DMS79 treated with DMSO at 0.1 percent for 48 hours (cell line): ENCODE results near the gene DNAJB8.

Source experiments
- DNase-seq: peaks from one replicate; lab custom pipeline; 2025; lab: John Stamatoyannopoulos, UW

Gene DNAJB8

GRCh38 chr3:128425142-128425845 is 41.4 kb downstream of the DNAJB8 start:
- DNase-seq, result no peak

DNA sequence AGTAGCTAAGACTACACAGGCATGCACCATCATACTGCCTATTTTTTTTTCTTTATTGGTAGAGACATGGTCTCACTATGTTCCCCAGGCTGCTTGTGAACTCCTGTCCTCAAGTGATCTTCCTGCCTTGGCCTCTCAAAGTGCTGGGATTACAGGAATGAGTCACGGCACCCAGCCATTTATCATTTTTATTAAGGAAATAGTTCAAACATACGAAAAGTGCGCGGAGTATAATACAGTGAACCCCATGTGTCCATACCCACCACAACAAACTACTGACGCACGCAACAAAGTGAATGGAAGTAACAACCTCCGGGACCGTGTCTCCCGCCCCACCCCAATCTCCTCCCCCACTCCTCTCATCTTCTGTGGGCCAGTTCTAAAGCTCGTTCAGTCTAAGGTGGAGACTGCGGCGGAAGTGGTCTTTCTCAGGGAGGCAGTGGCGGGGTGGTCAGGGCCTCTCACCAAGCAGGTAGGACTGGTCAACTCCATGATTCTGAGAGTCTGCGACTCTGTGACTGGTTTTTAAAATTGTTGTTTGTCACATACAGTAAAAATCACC is 42.1 kb downstream of the DNAJB8 start:
- DNase-seq, result no peak

DNA sequence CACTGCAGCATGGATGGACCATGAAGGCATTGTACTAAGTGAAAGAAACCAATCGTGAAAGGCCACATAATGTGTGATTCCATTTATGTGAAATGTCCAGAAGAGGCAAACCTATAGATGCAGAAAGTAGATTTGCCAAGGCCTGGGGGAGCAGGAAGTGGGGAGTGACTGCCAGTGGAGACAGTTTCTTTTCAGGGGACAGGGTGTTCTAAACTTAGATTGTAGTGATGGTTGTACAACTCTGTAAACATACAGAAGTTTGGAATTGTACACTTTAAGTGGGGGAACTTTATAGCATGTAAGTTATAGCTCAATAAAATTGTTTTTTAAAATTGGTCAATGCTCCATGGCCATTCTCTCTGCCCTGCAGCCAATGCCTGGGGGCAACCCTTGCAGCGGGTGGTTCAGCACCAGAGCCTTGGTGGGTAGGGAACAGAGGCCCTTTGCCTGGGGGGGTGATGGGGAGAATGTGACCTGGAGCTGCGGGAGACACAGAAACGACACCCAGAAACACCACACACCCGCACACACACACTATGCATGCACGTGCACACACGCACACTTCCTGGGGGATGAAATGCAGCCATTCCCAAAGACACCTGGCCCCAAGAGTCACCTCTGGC is 43.1 kb downstream of the DNAJB8 start:
- no peak for DNase-seq

GRCh38 chr3:128422762-128423524 is 43.7 kb downstream of the DNAJB8 start:
- DNase-seq, result no peak

GRCh38 chr3:128421966-128422365 is 44.7 kb downstream of the DNAJB8 start:
- no peak for DNase-seq

DNA sequence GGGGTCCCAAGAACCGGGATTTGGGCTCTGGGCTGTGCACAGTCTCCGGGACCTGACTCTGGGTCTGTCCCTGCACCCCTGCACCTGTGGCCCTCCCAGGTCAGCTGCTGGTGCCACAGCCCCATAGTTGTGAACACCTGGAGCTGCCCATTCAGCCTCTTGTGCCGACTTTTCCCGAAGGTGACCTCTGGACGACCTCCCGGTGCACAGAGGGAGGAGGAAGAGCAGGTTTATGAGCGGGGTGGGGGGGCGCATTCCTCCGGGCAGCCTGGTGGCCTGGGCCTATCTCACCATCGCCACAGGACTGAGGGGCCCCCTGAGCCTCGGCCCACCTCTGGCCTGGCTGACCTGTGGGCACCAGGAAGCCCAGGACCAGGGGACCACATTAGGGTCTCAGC is 45.3 kb downstream of the DNAJB8 start:
- DNase-seq, result no peak

- no peak for DNase-seq
Measured at GRCh38 chr3:128420720-128421438, 45.8 kb downstream of the DNAJB8 start.

DNA sequence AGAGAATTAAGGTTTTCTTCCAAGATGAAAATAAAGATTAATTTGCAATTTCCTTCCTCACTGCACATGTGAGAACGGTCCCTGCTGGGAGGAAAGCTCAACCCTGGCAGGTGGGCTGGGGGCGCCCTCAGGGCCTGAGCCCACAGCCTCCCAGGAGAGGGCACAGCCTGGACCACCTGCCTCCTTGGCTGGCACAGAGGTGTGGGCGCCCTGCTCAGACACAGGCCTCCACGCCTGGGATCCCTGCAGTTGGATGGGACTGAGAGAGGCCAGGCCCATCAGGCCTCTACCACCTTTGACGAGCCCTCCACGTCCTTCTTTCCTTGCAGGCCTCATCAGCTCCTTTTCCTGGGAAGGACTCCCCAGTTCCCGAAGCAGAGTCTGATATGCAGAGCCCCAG is 46.4 kb downstream of the DNAJB8 start:
- DNase-seq, result no peak

DNA sequence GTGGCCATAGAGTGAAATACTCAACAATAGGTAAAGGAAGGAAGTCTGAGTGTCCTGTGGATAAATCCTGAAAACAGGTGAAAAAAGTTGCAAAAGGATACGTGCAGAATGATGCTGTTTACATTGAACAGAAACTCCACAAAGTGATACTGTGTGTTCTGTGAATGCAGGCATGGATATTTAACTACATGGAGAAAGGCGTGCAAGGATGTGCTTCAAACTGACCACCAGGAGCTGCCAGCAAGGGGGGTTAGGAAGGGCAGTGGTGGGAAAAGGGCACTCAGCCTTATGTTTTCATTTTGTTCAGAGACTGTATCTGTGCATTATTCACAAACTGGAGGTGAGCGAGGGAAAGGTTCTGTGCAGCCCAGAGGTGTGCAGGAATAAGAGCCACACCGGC is 47.4 kb downstream of the DNAJB8 start:
- DNase-seq, result no peak

GRCh38 chr3:128418900-128419299 is 47.8 kb downstream of the DNAJB8 start:
- DNase-seq, result no peak

GRCh38 chr3:128416578-128417211 is 50.0 kb downstream of the DNAJB8 start:
- DNase-seq, result no peak

DNA sequence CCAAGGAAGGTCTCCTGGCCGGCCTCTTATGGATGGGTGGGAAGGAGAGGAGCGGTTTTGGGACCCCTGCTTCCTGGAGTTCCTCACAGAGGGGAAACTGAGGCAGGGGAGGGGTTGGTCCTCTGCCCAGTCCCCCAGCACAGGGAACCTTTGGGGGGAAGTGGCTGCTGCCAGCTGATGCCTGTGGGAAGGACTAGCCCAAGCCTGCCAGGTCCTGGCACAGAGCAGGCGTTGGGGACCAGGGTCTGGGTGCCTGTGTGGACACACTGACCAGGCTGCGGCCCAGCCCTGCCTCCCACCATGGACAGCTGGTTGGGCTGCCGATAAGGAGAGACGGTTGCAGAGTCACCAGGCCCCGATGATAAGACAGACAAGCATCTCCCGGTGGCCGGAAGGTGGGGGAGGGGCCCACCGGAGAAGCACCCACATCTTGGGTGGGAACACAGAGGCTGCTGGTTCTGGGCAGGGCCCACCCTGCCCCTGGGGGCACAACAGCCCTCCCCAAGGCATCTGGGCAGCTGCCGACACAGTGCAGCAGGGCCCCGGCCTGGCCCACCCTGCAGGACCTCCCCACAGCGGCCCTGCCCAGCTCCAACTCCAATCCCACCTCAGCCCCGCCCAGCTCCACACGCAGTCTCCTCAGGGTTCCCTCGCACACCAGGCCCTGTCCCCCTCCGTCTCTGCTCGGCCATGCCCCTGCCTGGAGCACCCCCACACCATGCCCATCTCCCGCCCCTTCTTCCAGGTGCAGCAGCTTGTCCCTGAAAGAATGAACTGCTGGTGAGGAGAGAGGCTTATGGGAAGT is 50.7 kb downstream of the DNAJB8 start:
- no peak for DNase-seq

- DNase-seq, result no peak
Measured at GRCh38 chr3:128415200-128415772, 51.4 kb downstream of the DNAJB8 start.

DNA sequence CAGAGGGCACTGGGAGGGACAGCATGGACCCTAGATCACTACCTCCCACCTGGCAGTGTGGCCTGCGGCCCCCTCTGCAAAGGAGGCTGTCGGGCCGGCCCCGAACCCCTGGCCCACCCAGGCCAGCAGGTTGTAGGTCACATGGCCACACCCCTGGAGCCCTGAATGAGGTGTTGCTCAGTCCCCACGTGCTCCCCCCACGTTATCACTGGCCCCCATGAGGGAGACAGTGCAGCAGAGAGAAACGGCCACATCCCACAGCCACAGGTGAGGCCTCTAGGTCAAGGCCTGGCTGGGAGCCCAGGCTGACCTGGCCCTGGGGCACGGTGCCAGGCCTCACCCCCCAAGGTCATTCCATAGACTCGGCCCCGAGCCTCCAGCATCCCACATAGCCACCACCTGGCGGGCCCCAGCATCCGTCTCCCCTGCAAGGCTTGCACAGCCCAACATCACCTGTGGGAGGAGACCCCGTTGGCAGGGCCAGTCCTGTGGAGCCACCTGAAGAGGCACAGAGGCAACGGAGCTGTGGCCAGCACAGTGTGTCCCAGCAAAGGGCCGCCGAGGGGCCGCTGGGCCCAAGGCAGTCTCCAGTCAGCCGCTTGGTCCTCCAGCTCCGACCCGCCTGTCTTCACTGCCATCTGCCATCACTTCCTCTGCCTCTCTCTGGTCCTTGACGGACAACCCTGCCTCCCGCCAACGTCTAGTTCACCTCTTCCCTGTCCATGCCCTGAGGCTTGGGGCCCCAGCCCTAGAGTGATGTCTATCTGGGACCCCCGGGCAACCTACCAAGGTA is 53.1 kb downstream of the DNAJB8 start:
- DNase-seq, result no peak

GRCh38 chr3:128413003-128413370 is 53.7 kb downstream of the DNAJB8 start:
- DNase-seq, result no peak
